Subcutaneous abdominal adipose tissue (tissue), 5 donors: ENCODE data around the gene APOBEC3G.

Experiments
- H3K27ac ChIP-seq: one replicate; pipeline ENCODE4 v1.7.0; 2013; ENCODE audit warnings: low read depth, mild to moderate bottlenecking, inconsistent platforms, low read length, moderate library complexity
- H3K27me3 ChIP-seq, 5 donors: one replicate each; pipeline ENCODE4 v1.7.0; 2013; ENCODE audit warnings: low read length in 5 of 5, inconsistent platforms in 1 of 5; ENCODE audit not compliant: control insufficient read depth in 5 of 5, insufficient read depth in 4 of 5
- H3K36me3 ChIP-seq, 5 donors: one replicate each; pipeline ENCODE4 v1.7.0; 2013; ENCODE audit warnings: low read length in 5 of 5; ENCODE audit not compliant: control insufficient read depth in 5 of 5, insufficient read depth in 5 of 5
- H3K4me1 ChIP-seq, 5 donors: one replicate each; pipeline ENCODE4 v1.7.0; 2013; ENCODE audit warnings: low read length in 5 of 5, mild to moderate bottlenecking in 3 of 5, moderate library complexity in 1 of 5; ENCODE audit not compliant: control insufficient read depth in 5 of 5, insufficient read depth in 5 of 5
- H3K4me3 ChIP-seq, 5 donors: one replicate each; pipeline ENCODE4 v1.7.0; 2013; ENCODE audit warnings: low read length in 5 of 5, low read depth in 1 of 5
- H3K9ac ChIP-seq, 5 donors: one replicate each; pipeline ENCODE4 v1.7.0; 2013; ENCODE audit warnings: low read length in 5 of 5, mild to moderate bottlenecking in 4 of 5, moderate library complexity in 3 of 5
- H3K9me3 ChIP-seq, 5 donors: one replicate each; pipeline ENCODE4 v1.7.0; 2013; ENCODE audit warnings: low read length in 5 of 5; ENCODE audit not compliant: control insufficient read depth in 5 of 5
- donor health status: healthy.
- donor health status: healthy.
- donor health status: healthy.
- donor health status: healthy.
- donor health status: healthy.

The APOBEC3G gene

DNA sequence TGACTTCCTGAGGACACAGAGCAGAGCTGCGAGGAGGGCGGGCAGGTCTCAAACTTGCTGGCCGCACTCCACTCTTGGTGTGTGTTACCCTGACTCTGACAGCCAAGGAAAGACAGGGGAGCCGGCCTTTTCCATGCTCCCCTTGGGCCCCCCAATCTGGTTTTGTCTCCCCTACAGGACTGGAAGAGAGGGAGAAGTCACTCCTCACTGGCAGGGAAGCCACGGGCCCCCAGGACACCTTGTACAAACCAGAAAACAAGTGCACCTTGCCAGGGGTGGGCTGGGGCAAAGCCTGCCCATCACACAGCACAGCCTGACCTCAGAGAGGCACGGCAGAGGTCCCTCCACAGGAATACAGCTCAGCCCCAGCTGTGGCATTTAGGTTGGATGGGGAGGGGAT lies 55.2 kb downstream of the APOBEC3G start:
- Histone ChIP-seq H3K4me1 (peaks cover 2 to 14% (median 11%) of the 10 kb centered on the region in 5 donors), H3K27me3 (no peaks in the 10 kb centered on the region), H3K9ac (no peak overlapping the region), H3K36me3 (peaks cover 0 to 39% (median 32%) of the 10 kb centered on the region in 5 donors), H3K9me3 (no peaks in the 10 kb centered on the region), H3K27ac (no peak overlapping the region), H3K4me3 (no peak overlapping the region)

DNA sequence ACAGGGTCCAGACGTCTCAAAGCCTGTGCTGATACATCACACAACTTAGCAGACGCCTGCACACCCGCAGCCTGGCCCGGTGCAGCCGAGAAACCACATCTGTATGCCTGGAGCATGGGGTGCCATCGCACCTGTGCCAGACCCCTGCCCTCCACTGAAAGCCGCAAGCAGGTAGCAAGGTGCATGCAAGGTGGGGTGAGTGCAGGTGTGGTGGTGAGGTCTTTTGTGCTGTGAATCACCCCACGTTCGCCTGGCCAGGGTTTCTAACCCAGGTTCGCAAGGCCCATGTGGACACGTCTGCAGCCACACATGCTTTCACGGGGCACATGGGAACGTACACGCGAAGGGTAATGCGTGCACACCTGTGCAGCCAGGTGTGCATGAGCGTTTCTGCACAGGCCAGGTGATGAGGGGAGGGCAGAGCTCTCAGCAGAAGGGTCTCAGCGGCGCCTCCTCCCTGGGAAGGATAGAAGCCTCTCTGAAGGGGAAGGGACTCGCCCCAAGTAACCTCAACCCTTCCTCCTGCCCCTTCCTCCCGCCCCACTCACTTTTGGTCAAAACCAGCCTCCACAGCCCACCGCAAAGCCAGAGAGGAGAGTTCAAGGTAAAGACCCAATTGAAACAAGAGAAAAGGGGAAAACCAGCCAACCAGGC lies 55.9 kb downstream of the APOBEC3G start:
- Histone ChIP-seq H3K27ac (no peak overlapping the region), H3K36me3 (peaks cover 0 to 39% (median 34%) of the 10 kb centered on the region in 5 donors), H3K4me3 (no peak overlapping the region), H3K27me3 (no peaks in the 10 kb centered on the region), H3K9ac (no peak overlapping the region), H3K4me1 (peaks cover 2 to 14% (median 11%) of the 10 kb centered on the region in 5 donors), H3K9me3 (no peaks in the 10 kb centered on the region)

DNA sequence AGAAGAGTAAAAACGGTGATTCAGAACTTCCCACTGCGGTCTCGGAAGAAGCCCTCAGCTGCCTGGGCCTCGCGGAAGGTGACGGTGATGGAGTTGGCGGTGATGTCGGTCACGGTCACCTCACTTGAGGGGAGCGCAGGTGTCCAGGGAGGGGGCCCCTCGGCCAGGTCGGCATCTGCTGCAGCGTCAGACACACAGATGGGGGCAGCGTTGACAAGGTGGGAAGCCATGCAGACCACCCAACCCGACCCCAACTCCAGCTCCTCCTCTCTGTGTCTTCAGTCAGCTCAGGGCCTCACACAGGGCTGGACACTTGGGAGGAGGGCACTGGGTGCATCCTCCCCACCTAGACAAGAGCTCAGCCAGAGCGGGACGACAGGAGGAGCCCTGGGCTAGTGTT lies 56.8 kb downstream of the APOBEC3G start:
- peaks cover 2 to 14% (median 11%) of the 10 kb centered on the region in 5 donors for H3K4me1 ChIP-seq
- peaks cover 0 to 43% (median 34%) of the 10 kb centered on the region in 5 donors for H3K36me3 ChIP-seq
- no peaks in the 10 kb centered on the region for H3K9me3 ChIP-seq
- no peaks in the 10 kb centered on the region for H3K27me3 ChIP-seq
- no peak overlapping the region for H3K9ac ChIP-seq
- no peak overlapping the region for H3K4me3 ChIP-seq
- H3K27ac ChIP-seq, result no peak overlapping the region

DNA sequence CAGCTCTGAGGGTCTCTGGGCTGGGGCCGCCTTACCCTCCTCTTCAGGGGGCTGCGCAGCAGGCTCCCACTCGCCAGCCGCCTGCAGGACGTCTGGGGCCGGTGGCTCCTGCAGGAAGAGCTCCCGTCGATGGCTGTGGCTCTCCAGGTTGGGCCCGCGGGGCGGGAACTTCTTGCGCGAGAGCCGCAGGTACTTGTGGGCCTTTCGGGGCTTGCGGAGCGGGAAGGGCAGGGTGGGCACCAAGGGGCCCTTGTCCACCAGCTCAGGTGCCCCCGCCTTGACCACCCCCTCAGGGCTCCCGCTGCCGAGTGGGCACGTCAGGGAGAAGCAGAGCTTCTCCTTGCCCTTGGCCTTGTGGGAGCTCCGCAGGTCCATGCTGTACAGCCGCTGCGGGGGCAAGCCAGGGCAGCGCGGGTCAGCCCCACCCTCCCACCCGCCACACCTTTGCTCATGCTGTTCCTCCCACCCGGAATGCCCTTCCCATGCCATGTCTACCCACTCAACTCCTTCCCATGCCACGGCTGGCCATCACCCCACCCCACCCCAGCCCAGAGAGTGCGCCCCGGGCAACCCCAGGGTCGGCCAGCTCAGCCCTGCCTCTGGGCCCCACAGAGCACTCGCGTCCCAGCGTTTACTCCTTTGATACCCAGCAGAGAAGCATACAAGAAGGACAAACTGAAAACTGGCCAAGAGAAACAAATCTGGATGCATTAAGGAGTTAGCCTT lies 57.5 kb downstream of the APOBEC3G start:
- Histone ChIP-seq H3K9me3 (no peaks in the 10 kb centered on the region), H3K36me3 (peaks cover 0 to 46% (median 34%) of the 10 kb centered on the region in 5 donors), H3K4me1 (peaks cover 2 to 14% (median 11%) of the 10 kb centered on the region in 5 donors), H3K27ac (no peak overlapping the region), H3K9ac (no peak overlapping the region), H3K4me3 (no peak overlapping the region), H3K27me3 (no peaks in the 10 kb centered on the region)

DNA sequence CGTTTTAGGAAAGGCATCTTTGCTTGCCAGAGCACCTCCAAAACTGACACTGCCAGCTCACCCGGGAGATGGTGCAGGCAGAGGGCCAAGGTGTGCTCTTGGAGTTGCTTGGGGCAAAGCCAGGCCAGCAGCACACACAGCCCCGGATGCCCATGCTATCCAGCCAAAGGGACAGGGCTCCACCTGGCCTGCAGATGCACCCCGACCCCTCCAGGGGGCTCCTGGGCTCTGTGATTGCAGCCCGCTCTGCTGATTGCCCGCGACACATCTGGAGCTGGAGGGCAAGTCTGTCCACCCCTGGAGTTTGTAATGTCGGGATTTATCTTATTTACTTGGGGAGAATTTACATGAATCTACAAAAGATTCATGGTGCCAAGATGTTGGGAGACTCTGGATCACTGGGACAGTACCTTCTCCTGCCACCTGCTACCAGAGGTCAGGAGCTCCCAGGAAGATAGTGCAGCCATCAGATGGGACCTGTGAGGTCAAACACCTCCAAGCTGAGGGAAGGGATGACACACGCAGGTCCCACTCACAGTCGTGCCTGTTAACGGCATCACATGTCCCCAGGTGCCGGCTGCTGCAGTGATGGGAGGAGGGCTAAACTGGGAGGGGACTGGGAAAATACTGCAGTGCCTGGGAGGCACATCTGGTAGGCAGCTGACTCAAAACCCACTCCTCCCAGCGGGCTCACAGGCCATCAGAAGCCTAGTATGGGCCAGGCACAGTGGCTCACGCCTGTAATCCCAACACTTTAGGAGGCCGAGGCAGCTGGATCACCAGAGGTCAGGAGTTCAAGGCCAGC lies 58.2 kb downstream of the APOBEC3G start:
- Histone ChIP-seq H3K9me3 (no peaks in the 10 kb centered on the region), H3K9ac (no peak overlapping the region), H3K27ac (no peak overlapping the region), H3K4me3 (no peak overlapping the region), H3K27me3 (no peaks in the 10 kb centered on the region), H3K4me1 (peaks cover 2 to 14% (median 11%) of the 10 kb centered on the region in 5 donors), H3K36me3 (peaks cover 0 to 49% (median 35%) of the 10 kb centered on the region in 5 donors)

DNA sequence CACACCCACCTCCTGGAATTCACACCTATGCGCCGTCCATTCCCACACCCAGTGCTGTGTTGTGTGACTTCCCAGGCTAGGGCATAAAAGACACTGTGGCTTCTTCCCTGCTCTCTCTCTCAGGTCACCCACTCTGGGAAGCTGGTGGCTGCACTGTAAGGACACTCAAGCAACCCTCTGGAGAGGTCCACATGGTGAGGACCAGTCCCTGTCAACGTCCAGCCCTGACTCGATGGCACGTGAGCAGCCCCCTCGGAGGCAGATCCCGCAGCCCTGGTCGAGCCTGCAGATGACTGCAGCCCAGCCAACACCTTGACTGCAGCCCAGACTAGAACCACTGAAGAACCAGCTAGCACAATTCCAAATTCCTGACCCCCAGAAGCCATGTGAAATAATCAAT lies 59.2 kb downstream of the APOBEC3G start:
- peaks cover 0 to 52% (median 38%) of the 10 kb centered on the region in 5 donors for H3K36me3 ChIP-seq

More for the DNA sequence above, 59.2 kb downstream of the APOBEC3G start:
- Histone ChIP-seq H3K27me3 (no peaks in the 10 kb centered on the region), H3K4me3 (no peak overlapping the region), H3K9ac (no peak overlapping the region), H3K9me3 (no peaks in the 10 kb centered on the region), H3K27ac (no peak overlapping the region), H3K4me1 (peaks cover 2 to 8% (median 7%) of the 10 kb centered on the region in 5 donors)
